Effector memory CD4-positive, alpha-beta T cell (primary cell): Measurements from ENCODE around the gene SLC24A4.

Experiments used
- DNase-seq, 3 donors: peaks; one replicate each; pipeline ENCODE4 v3.0.0-alpha.2; 2020
- H3K27ac ChIP-seq: 2 replicates; pipeline ENCODE4 v1.7.0; 2013; ENCODE audit warnings: mild to moderate bottlenecking, low read length, moderate library complexity; ENCODE audit not compliant: insufficient read depth, poor library complexity, severe bottlenecking
- H3K27me3 ChIP-seq: replicated peaks from 2 replicates; pipeline ENCODE4 v1.7.0; 2013; ENCODE audit warnings: mild to moderate bottlenecking, low read length; ENCODE audit not compliant: insufficient read depth, control insufficient read depth, poor library complexity, severe bottlenecking
- H3K36me3 ChIP-seq: 2 replicates; pipeline ENCODE4 v1.7.0; 2013; ENCODE audit warnings: mild to moderate bottlenecking, low read length, moderate library complexity; ENCODE audit not compliant: control insufficient read depth, insufficient read depth
- H3K4me1 ChIP-seq: 2 replicates; pipeline ENCODE4 v1.7.0; 2013; ENCODE audit warnings: low read length, mild to moderate bottlenecking; ENCODE audit not compliant: control insufficient read depth, insufficient read depth, poor library complexity, severe bottlenecking
- H3K4me3 ChIP-seq: 2 replicates; pipeline ENCODE4 v1.7.0; 2013; ENCODE audit warnings: low read length, low read depth, mild to moderate bottlenecking; ENCODE audit not compliant: insufficient read depth, poor library complexity, severe bottlenecking
- H3K9me3 ChIP-seq: 2 replicates; pipeline ENCODE4 v1.7.0; 2013; ENCODE audit warnings: mild to moderate bottlenecking, low read length, moderate library complexity; ENCODE audit not compliant: control insufficient read depth

The SLC24A4 gene

DNA sequence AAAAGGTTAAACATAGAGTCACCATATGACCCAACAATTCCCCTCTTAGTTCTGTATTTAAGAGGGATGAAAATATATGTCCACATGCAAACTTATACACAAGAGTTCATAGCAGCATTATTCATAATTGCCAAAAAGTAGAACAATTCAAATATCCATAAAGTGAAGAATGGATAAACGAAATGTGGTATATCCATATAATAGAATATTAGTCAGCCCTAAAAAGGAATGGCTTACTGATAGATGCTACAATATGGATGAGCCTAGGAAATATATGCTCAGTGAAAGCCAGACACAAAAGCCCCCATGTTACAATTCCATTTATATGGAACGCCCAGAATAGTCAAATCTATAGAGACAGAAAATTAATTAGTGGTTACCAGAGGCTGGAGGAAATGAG, 146.6 kb downstream of the SLC24A4 start:
- Histone ChIP-seq H3K27me3 (no peaks in the 10 kb centered on the region), H3K27ac (no peak overlapping the region), H3K36me3 (no peaks in the 10 kb centered on the region), H3K9me3 (peaks cover 6% of the 10 kb centered on the region), H3K4me1 (no peaks in the 10 kb centered on the region), H3K4me3 (no peak overlapping the region)
- no peak for DNase-seq

DNA sequence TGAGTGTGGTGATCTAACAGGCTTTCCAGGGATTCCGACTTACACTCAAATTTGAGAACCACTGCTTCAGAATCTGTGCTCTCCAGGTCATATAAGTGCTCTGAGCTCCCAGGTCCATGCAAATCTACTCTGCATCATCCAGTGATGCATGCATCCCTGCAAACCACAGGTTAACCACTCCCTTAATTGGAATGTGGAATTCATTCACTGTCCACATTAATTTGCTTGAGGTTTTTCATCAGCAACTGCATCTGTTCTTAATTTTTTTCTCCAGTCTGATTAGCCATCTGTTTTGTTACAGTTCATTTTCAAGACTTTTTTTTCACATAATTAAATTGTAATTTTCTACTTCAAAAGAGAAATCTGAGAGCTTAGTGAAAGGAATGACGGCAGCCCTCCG, 147.2 kb downstream of the SLC24A4 start:
- DNase-seq, result no peak
- no peak overlapping the region for H3K4me3 ChIP-seq
- no peak overlapping the region for H3K27ac ChIP-seq
- H3K4me1 ChIP-seq, result no peaks in the 10 kb centered on the region
- no peaks in the 10 kb centered on the region for H3K36me3 ChIP-seq
- H3K27me3 ChIP-seq, result no peaks in the 10 kb centered on the region
- H3K9me3 ChIP-seq, result peaks cover 6% of the 10 kb centered on the region

DNA sequence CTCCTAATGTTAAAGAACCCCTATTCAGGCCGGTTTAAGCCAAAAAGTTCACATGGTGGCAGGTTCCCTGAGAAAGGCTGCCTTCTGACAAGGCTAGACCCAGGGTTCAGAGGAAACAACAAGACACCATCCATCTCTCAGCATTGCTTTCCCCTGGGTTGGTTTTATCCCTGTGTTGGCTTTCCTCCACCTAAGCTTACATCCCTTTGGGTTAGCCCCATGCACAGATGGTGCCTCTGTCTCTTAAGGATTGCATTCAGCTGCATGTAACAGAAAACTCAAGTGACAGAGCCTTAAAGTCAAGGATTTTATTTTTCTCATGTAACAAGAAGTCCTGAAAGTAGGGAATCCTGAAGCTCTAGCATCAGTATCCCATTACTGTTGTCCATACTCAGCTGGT, 147.8 kb downstream of the SLC24A4 start:
- no peak overlapping the region for H3K4me3 ChIP-seq
- no peak overlapping the region for H3K27ac ChIP-seq
- H3K4me1 ChIP-seq, result no peaks in the 10 kb centered on the region
- H3K36me3 ChIP-seq, result no peaks in the 10 kb centered on the region
- no peak for DNase-seq
- H3K27me3 ChIP-seq, result no peaks in the 10 kb centered on the region
- H3K9me3 ChIP-seq, result peaks cover 6% of the 10 kb centered on the region

DNA sequence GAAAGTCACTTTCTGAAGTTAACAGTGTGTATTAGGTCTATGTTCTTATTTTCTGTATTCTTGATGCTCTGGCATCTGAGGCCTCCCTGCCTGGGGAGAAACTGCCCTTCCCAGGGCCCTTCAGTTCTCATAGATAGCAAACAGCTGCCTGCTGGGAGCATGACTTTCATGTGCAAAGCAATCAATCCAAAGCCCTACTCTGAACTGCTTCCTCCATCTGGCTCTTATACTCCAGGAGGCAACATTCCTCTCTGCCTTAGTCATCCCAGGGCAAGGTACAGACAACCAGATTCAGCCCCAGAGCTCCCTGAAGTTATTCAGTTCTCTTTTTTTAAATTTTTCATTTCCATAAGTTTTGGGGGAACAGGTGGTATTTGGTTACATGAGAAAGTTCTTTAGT, 149.0 kb downstream of the SLC24A4 start:
- no peak overlapping the region for H3K4me3 ChIP-seq
- no peaks in the 10 kb centered on the region for H3K36me3 ChIP-seq
- no peaks in the 10 kb centered on the region for H3K4me1 ChIP-seq
- no peak for DNase-seq
- no peaks in the 10 kb centered on the region for H3K27me3 ChIP-seq
- H3K27ac ChIP-seq, result no peak overlapping the region
- H3K9me3 ChIP-seq, result peaks cover 6% of the 10 kb centered on the region

DNA sequence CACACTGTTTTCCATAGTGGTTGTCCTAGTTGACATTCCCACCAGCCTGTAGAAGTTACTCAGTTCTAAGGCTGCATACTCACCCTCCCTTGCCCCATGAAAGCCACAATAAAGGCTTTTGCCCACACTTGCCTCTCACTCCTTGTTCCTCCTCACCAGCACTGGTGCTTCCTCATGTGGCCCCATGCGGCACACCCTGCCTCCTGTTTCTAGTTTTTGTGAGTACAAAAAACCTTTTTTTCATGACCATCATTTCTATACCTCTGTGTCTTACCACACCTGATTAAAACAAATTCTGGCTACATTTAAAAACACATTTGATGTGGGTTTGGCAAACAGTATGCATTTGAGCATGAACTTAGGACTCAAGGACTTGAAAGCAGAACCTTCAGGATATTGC, 149.9 kb downstream of the SLC24A4 start:
- H3K9me3 ChIP-seq, result no peaks in the 10 kb centered on the region
- H3K27ac ChIP-seq, result no peak overlapping the region
- no peaks in the 10 kb centered on the region for H3K4me1 ChIP-seq
- no peaks in the 10 kb centered on the region for H3K27me3 ChIP-seq
- H3K4me3 ChIP-seq, result no peak overlapping the region
- no peaks in the 10 kb centered on the region for H3K36me3 ChIP-seq
- DNase-seq, result no peak

DNA sequence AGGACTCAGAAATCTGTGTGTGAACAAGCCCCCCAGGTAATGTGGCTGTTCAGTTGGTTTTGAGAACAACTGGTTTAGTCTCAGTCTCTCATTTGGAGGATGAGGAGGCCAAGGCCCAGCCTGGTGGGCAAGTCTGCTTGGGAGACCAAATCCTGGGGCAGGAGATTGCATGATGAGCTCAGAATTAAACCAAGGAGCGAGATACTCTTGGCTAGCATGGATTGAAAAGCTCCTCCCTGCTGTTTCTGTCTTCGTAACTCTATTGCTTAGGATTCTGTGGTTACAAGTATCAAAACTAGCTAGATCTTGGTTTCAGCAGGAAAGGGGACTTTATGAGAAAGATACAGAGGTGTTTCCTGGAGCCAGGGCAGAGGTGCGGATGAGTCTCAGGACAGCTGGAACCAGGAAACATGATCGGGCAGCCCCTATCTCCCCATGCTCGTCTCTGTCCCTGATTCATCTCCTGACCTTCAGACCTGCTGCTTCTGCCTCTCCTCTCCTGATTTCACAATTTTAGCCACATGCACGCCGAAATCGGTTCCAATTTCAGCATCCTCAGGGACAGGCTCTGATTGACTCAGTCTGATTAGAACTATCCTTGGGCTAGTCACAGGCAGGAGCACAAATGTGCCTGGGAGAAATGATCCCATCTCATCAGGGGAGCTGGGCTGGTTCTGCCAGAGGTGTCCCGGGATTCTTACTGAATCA, 150.4 kb downstream of the SLC24A4 start:
- no peak overlapping the region for H3K27ac ChIP-seq
- H3K4me1 ChIP-seq, result no peaks in the 10 kb centered on the region
- no peaks in the 10 kb centered on the region for H3K9me3 ChIP-seq
- DNase-seq, result no peak
- H3K27me3 ChIP-seq, result no peaks in the 10 kb centered on the region
- H3K4me3 ChIP-seq, result no peak overlapping the region
- no peaks in the 10 kb centered on the region for H3K36me3 ChIP-seq

DNA sequence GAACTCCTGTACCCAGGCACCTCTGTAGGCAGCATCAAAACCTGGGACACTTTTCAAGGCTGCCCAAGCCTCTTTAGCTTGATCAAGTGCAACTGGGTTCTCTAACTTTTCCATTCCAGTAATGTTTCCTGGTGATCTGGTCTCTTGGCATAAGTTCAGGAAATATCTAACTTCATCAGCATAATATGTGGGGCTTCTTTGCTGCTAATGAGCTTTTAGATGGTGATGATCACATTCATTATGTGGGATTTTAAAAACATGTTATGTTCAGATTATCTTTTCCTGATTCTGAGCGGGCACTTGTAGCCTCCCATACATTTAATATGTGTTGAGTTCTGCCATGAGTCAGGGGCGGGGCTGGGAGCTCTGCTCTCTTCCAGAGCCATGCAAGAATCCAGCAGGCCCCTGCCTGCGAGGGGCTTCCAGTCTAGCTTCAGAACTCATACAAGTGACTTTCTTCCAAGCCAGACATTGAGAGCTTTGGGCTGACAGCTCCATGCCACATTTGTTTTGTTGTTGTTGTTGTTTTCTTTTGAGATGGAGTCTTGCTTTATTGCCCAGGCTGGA, 151.1 kb downstream of the SLC24A4 start:
- DNase-seq, result no peak
- Histone ChIP-seq H3K4me3 (no peak overlapping the region), H3K27ac (no peak overlapping the region), H3K4me1 (no peaks in the 10 kb centered on the region), H3K36me3 (no peaks in the 10 kb centered on the region), H3K9me3 (no peaks in the 10 kb centered on the region), H3K27me3 (no peaks in the 10 kb centered on the region)

DNA sequence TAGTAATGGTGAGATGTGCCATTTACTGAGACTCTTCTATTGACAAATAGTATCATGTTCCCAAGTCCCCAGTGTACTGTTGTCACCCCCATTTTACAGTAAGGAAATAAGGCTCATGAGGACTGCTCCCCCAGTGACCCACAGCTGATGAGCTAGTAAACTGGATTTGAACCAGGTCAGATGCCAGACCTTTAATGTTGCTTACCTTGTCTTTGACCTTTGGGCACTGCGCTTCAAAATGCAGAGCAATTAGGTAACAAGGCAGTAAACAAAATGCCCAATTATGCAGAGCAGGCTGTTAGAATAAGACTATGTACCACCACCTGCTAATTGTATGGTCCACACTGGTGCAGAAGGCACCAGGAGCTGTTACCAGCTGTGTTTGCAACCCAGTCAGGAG, 152.1 kb downstream of the SLC24A4 start:
- H3K9me3 ChIP-seq, result no peaks in the 10 kb centered on the region
- no peak overlapping the region for H3K27ac ChIP-seq
- no peaks in the 10 kb centered on the region for H3K27me3 ChIP-seq
- DNase-seq, result no peak
- no peaks in the 10 kb centered on the region for H3K4me1 ChIP-seq
- H3K36me3 ChIP-seq, result no peaks in the 10 kb centered on the region
- no peak overlapping the region for H3K4me3 ChIP-seq

DNA sequence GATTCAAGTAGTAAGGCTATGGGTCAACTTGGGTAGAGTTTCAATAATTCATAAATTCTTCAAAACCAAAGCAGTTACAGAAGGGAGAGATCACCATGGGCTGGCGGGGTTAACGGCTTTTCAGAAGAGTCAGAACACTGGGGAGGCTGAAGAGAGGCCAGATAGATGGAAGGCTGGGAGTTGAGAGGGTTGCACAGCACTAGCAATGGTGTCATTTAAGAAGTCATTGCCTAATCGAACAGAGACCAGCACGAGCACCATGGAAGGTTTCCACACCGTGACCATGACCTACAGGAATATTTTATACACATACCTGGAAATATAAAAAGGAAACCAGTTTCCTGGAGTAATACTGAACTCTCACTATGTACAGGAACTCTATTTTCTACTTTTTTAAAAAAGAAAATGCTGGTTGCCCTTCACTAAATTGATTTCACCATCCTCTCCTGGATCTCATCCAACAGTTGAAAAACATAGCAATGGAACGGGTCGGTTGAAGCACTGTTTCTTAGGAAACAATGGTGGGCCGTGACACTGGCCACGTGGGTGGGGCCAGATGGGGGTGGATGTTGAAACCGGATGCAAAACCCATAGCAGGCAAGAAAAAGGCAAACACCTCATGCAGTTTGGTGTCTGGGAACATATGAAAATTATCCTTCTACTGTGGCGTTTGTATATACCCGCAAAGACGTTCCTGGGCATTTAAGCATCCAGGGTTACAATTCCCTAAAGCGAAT, 152.7 kb downstream of the SLC24A4 start:
- no peak overlapping the region for H3K27ac ChIP-seq

DNA sequence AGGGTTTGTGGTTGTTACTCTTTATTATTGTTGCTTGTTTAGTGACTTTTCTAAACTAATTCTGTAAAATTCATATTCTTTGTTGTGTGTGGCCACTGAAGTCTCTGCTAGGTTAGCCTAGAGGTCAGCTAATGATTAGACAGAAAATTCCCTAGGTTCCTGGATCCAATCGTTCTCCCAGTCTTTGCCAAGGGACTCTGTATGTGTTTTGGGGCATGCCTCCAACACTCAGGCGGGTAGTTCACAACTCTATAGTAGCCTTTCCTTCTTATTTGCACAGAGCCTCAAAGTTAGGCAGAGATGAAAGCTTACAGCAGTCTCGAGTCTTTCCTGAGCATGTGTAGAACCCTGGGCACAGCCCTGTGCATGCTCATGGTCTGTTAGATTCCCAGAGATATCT, 157.9 kb downstream of the SLC24A4 start:
- H3K4me3 ChIP-seq, result no peak overlapping the region
- H3K9me3 ChIP-seq, result no peaks in the 10 kb centered on the region
- H3K27ac ChIP-seq, result no peak overlapping the region
- H3K36me3 ChIP-seq, result no peaks in the 10 kb centered on the region
- H3K27me3 ChIP-seq, result no peaks in the 10 kb centered on the region
- no peak for DNase-seq
- H3K4me1 ChIP-seq, result no peaks in the 10 kb centered on the region

More for the DNA sequence above, 152.7 kb downstream of the SLC24A4 start:
- no peak for DNase-seq
- H3K4me3 ChIP-seq, result no peak overlapping the region
- no peaks in the 10 kb centered on the region for H3K27me3 ChIP-seq
- H3K9me3 ChIP-seq, result no peaks in the 10 kb centered on the region
- H3K36me3 ChIP-seq, result no peaks in the 10 kb centered on the region
- no peaks in the 10 kb centered on the region for H3K4me1 ChIP-seq
